Measurements from ENCODE around the gene SFSWAP.

- TF ChIP-seq CTCF (IDR thresholded peaks at IDR 0.05; ENCODE audit: poor library complexity, severe bottlenecking) (no peak), EP300 (conservative IDR thresholded peaks at IDR 0.05; ENCODE audit: poor library complexity, severe bottlenecking) (no peak), TAF1 (IDR thresholded peaks at IDR 0.05; ENCODE audit: low read depth) (no peak), REST (IDR thresholded peaks at IDR 0.05; ENCODE audit: borderline replicate concordance) (no peak), SMC3 (conservative IDR thresholded peaks at IDR 0.05; ENCODE audit: poor library complexity) (no peak)
Observed at GRCh38 chr12:131690320-131690719, 20.6 kb upstream of the SFSWAP start.

All from neural cell (in vitro differentiated cells).